Measurements from ENCODE around the gene CDK6.
A peak's percentile ranks its signal among the peaks of the same experiment; 100 is the strongest.

Gene CDK6

GRCh38 chr7:92645114-92646061, 191.0 kb downstream of the CDK6 start:
- in situ Hi-C loops (cut with HindIII; ENCODE audit: low pct_ligation_motif_present, low sequenced_read_pairs) = no loop called here
- H3K27me3 ChIP-seq (replicated peaks) = no peaks in the 10 kb centered on the region
- no peak overlapping the region for H3K4me3 ChIP-seq (ENCODE audit: low read depth, low read length)
- TF ChIP-seq, protein P1, sequence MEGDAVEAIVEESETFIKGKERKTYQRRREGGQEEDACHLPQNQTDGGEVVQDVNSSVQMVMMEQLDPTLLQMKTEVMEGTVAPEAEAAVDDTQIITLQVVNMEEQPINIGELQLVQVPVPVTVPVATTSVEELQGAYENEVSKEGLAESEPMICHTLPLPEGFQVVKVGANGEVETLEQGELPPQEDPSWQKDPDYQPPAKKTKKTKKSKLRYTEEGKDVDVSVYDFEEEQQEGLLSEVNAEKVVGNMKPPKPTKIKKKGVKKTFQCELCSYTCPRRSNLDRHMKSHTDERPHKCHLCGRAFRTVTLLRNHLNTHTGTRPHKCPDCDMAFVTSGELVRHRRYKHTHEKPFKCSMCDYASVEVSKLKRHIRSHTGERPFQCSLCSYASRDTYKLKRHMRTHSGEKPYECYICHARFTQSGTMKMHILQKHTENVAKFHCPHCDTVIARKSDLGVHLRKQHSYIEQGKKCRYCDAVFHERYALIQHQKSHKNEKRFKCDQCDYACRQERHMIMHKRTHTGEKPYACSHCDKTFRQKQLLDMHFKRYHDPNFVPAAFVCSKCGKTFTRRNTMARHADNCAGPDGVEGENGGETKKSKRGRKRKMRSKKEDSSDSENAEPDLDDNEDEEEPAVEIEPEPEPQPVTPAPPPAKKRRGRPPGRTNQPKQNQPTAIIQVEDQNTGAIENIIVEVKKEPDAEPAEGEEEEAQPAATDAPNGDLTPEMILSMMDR (IDR thresholded peaks at IDR 0.05; ENCODE audit: low read depth, low read length, missing control alignments) = no peak
- H3K36me3 ChIP-seq (replicated peaks) = no peaks in the 10 kb centered on the region
- no peak overlapping the region for H3K27ac ChIP-seq
- no peak for DNase-seq

DNA sequence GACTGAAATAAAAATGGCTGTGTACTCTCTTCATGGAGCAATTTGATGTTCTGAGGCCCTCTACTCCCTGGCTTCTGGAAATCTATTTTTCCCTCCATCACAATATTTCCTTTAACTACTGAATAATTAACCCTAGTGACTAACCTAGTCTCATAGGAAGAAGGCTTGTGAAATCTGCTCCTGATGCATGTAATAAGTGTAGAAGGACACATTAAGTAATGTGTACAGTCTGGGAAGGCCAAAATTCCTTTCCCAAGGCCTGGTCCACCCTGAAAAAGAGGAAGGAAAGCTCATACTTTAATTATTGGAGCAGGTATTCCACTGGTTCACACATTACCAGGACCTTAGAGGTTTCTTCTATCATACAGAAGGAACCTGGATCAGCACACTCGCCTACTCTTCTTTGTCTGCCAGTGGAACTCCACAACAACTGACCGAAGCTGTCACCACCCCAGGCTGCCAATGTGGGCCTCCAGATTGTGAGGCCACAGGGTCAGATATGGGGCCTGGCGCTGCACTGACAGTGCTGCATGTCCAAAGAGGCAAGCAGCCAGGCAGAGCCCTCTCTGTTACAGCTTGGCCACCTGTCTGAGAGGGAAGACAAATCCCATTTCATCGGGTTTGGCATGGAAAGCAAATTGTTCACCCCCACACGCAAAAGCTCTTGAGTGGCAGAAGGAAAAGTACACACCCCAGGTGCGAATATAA, 191.8 kb downstream of the CDK6 start:
- TF ChIP-seq, protein P1 (IDR thresholded peaks at IDR 0.05; ENCODE audit: low read depth, low read length, missing control alignments) = no peak
- no peak overlapping the region for H3K4me3 ChIP-seq (ENCODE audit: low read depth, low read length)
- no peaks in the 10 kb centered on the region for H3K27me3 ChIP-seq (replicated peaks)
- H3K36me3 ChIP-seq (replicated peaks) = no peaks in the 10 kb centered on the region
- H3K27ac ChIP-seq = peak overlapping the region; percentile 19
- no peak for DNase-seq
- in situ Hi-C loops (cut with HindIII; ENCODE audit: low pct_ligation_motif_present, low sequenced_read_pairs) = no loop called here

GRCh38 chr7:92643821-92644220, 192.6 kb downstream of the CDK6 start:
- Histone ChIP-seq H3K36me3 (replicated peaks) (no peaks in the 10 kb centered on the region), H3K27ac (no peak overlapping the region), H3K27me3 (replicated peaks) (no peaks in the 10 kb centered on the region), H3K4me3 (ENCODE audit: low read depth, low read length) (no peak overlapping the region)
- DNase-seq = no peak
- in situ Hi-C loops (cut with HindIII; ENCODE audit: low pct_ligation_motif_present, low sequenced_read_pairs) = no loop called here
- TF ChIP-seq, protein P1 (IDR thresholded peaks at IDR 0.05; ENCODE audit: low read depth, low read length, missing control alignments) = no peak

GRCh38 chr7:92641921-92642511, 194.4 kb downstream of the CDK6 start:
- H3K27me3 ChIP-seq (replicated peaks) = no peaks in the 10 kb centered on the region
- H3K27ac ChIP-seq = peak overlapping the region; percentile 76
- TF ChIP-seq, protein P1 (IDR thresholded peaks at IDR 0.05; ENCODE audit: low read depth, low read length, missing control alignments) = no peak
- in situ Hi-C loops (cut with HindIII; ENCODE audit: low pct_ligation_motif_present, low sequenced_read_pairs) = no loop called here
- no peak overlapping the region for H3K4me3 ChIP-seq (ENCODE audit: low read depth, low read length)
- H3K36me3 ChIP-seq (replicated peaks) = no peaks in the 10 kb centered on the region
- peak; percentile 84 for DNase-seq

GRCh38 chr7:92639966-92640365, 196.4 kb downstream of the CDK6 start:
- no peak overlapping the region for H3K4me3 ChIP-seq (ENCODE audit: low read depth, low read length)
- in situ Hi-C loops (cut with HindIII; ENCODE audit: low pct_ligation_motif_present, low sequenced_read_pairs) = no loop called here
- no peaks in the 10 kb centered on the region for H3K27me3 ChIP-seq (replicated peaks)
- DNase-seq = no peak
- no peaks in the 10 kb centered on the region for H3K36me3 ChIP-seq (replicated peaks)
- H3K27ac ChIP-seq = no peak overlapping the region
- TF ChIP-seq, protein P1 (IDR thresholded peaks at IDR 0.05; ENCODE audit: low read depth, low read length, missing control alignments) = no peak
